A549 (cell line): ENCODE measurements around the gene MYO15B. TPM values are rescaled to one million over a fixed set of nuclear protein-coding genes. Genes with fewer than 3 reads are reported as not detected.

Experiments used
- CBX2 ChIP-seq: fragments of 200-600 bp; sonication (generic); IDR thresholded peaks from 2 replicates; pipeline ENCODE4 v1.6.1; 2016; ENCODE audit warnings: low read depth, mild to moderate bottlenecking, borderline replicate concordance
- CBX8 ChIP-seq: fragments of 200-600 bp; sonication (generic); IDR thresholded peaks from 2 replicates; pipeline ENCODE4 v1.6.1; 2016
- CEBPB ChIP-seq, 2 experiments: fragments of >200 bp in 1 of 2; sonication (Bioruptor Twin) in 1 of 2; formaldehyde crosslinking in 1 of 2; IDR thresholded peaks; 2 replicates each; pipeline ENCODE4 v1.6.1; 2012 to 2016
- CHD2 ChIP-seq: fragments of 150-350 bp; IDR thresholded peaks from 2 replicates; pipeline ENCODE4 v1.6.1; 2014; ENCODE audit warnings: low read length; ENCODE audit not compliant: partially characterized antibody
- CHD4 ChIP-seq: fragments of 200-600 bp; sonication (generic); IDR thresholded peaks from 2 replicates; pipeline ENCODE4 v1.6.1; 2016; ENCODE audit warnings: antibody characterized with exemption, mild to moderate bottlenecking, borderline replicate concordance
- ELK1 ChIP-seq: fragments of 150-350 bp; IDR thresholded peaks from 2 replicates; pipeline ENCODE4 v1.6.1; 2014; ENCODE audit warnings: low read depth, mild to moderate bottlenecking, low read length
- EP300 ChIP-seq, 2 experiments: fragments of >200 bp; sonication (Bioruptor Twin); formaldehyde crosslinking; IDR thresholded peaks; 2 replicates in 1 of 2; 3 replicates in 1 of 2; pipeline ENCODE4 v1.6.1; 2016 to 2017
- FOSB ChIP-seq: fragments of 250-450 bp; sonication (Bioruptor Pico); IDR thresholded peaks from 2 replicates; pipeline ENCODE4 v1.5.0; 2020; ENCODE audit warnings: mild to moderate bottlenecking, moderate library complexity
- HOXA7 ChIP-seq: fragments of 250-450 bp; sonication (Bioruptor Pico); IDR thresholded peaks from 2 replicates; pipeline ENCODE4 v1.5.0; 2020; ENCODE audit warnings: mild to moderate bottlenecking, moderate library complexity
- HOXB13 ChIP-seq: fragments of 250-450 bp; sonication (Bioruptor Pico); IDR thresholded peaks from 2 replicates; pipeline ENCODE4 v1.5.0; 2020; ENCODE audit warnings: low read depth, mild to moderate bottlenecking, moderate library complexity
- MAX ChIP-seq: IDR thresholded peaks from 2 replicates; pipeline ENCODE4 v1.6.1; 2012
- NPAS2 ChIP-seq: fragments of 250-450 bp; sonication (Bioruptor Pico); IDR thresholded peaks from 2 replicates; pipeline ENCODE4 v1.8.0; 2022; ENCODE audit warnings: mild to moderate bottlenecking, moderate library complexity, borderline replicate concordance
- NR3C1 ChIP-seq: fragments of >200 bp; sonication (Bioruptor Twin); formaldehyde crosslinking; IDR thresholded peaks from 3 replicates; pipeline ENCODE4 v1.6.1; 2017
- PBX3 ChIP-seq: IDR thresholded peaks from 2 replicates; pipeline ENCODE4 v1.6.1; 2012
- PHF8 ChIP-seq: fragments of 200-600 bp; sonication (generic); IDR thresholded peaks from 2 replicates; pipeline ENCODE4 v1.6.1; 2016; ENCODE audit warnings: low read depth, mild to moderate bottlenecking, antibody characterized with exemption, moderate library complexity, borderline replicate concordance
- RAD21 ChIP-seq, 2 experiments: fragments of >200 bp in 1 of 2; sonication (Bioruptor Twin) in 1 of 2; formaldehyde crosslinking in 1 of 2; IDR thresholded peaks in 1 of 2; conservative IDR thresholded peaks in 1 of 2; 2 replicates in 1 of 2; 3 replicates in 1 of 2; pipeline ENCODE4 v1.6.1; 2012 to 2018; ENCODE audit warnings: inconsistent platforms in 1 of 2
- RARB ChIP-seq: fragments of 250-450 bp; sonication (Bioruptor Pico); IDR thresholded peaks from 2 replicates; pipeline ENCODE4 v1.8.0; 2021; ENCODE audit warnings: mild to moderate bottlenecking, moderate library complexity
- RFX5 ChIP-seq: fragments of 450-650 bp; IDR thresholded peaks from 2 replicates; pipeline ENCODE4 v1.7.1; 2014; ENCODE audit warnings: antibody characterized with exemption, mild to moderate bottlenecking, moderate library complexity
- SREBF2 ChIP-seq: fragments of 450-650 bp; IDR thresholded peaks from 2 replicates; pipeline ENCODE4 v1.6.1; 2014; ENCODE audit warnings: mild to moderate bottlenecking, moderate library complexity
- ZC3H11A ChIP-seq: fragments of 450-650 bp; IDR thresholded peaks from 2 replicates; pipeline ENCODE4 v1.6.1; 2014; ENCODE audit warnings: antibody characterized with exemption, mild to moderate bottlenecking
- ZFP36 ChIP-seq: fragments of 450-650 bp; IDR thresholded peaks from 2 replicates; pipeline ENCODE4 v1.6.1; 2014; ENCODE audit warnings: borderline replicate concordance; ENCODE audit not compliant: partially characterized antibody
- ZNF302 ChIP-seq: fragments of 250-450 bp; sonication (Bioruptor Pico); IDR thresholded peaks from 2 replicates; pipeline ENCODE4 v1.9.0; 2021; ENCODE audit warnings: inconsistent platforms, mild to moderate bottlenecking, moderate library complexity
- ZSCAN20 ChIP-seq: fragments of 250-450 bp; sonication (Bioruptor Pico); IDR thresholded peaks from 2 replicates; pipeline ENCODE4 v1.8.0; 2022; ENCODE audit warnings: mild to moderate bottlenecking, moderate library complexity
- polyA plus RNA-seq, 4 experiments: library from polyadenylated mRNA; depleted of rRNA in 3 of 4; stranded (reverse); fragments of >200 nt; fragmentation: RNase III in 1 of 4; extraction: RNeasy Plus Mini Kit Qiagen cat#74134 plus additional on column Dnase treatment in 1 of 4; gene quantifications; 2 replicates in 3 of 4; 3 replicates in 1 of 4; pipeline ENCODE4 v1.2.3, GENCODE V29; 2011 to 2017
- TF ChIP-seq, protein P1 (sequence below): fragments of 250-450 bp; sonication (Bioruptor Pico); IDR thresholded peaks from 2 replicates; pipeline ENCODE4 v1.5.0; 2021; ENCODE audit warnings: mild to moderate bottlenecking, moderate library complexity, borderline replicate concordance
- TF ChIP-seq, protein P2 (sequence below): IDR thresholded peaks from 2 replicates; pipeline ENCODE4 v1.6.1; 2012; ENCODE audit warnings: low read depth, borderline replicate concordance
- TF ChIP-seq, protein P3 (sequence below): fragments of >200 bp; sonication (Bioruptor Twin); formaldehyde crosslinking; IDR thresholded peaks from 2 replicates; pipeline ENCODE4 v1.6.1; 2016

MYO15B gene
- polyA plus RNA-seq, 2 of the 4 experiments (the other 2 are of a cell fraction): 12.4 to 33.9 TPM

DNA sequence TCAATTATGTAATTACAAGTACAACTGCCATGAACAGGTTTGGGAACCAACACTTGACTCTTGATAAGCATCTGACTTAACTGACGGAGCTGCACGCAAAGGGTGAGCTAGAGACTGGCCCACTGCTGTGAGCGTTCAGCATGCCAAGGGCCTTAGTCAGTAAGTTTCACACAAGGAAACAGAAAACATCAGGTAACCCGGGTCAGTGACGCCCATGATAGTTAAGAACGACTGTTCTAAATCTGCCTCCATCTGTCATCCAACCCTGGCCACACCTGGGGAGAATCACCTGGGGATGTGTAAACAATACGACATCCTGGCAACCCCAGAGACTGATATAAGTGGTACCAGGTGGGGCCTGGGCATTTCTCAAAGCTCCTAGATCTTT is 57.9 kb downstream of the MYO15B start (continued):
- TF ChIP-seq ELK1 (no peak), CBX8 (no peak), ZSCAN20 (0 out of 2 replicates have a peak, but pooled peaks have one; percentile 12), RARB (CRISPR knock-in tag) (peak; percentile 59; the same call in 1 of the 2 replicates), CHD2 (no peak), NR3C1 (no peak), HOXB13 (CRISPR knock-in tag) (0 out of 2 replicates have a peak, but pooled peaks have one; percentile 17), PBX3 (no peak), ZNF302 (no peak), RAD21 (conservative IDR thresholded peaks at IDR 0.05 in 1 of 2, IDR thresholded peaks at IDR 0.05 in 1 of 2) (no peak), FOSB (CRISPR knock-in tag) (no peak), MAX (peak; percentile 17; the same call in 1 of the 2 replicates), NPAS2 (CRISPR knock-in tag) (no peak), CBX2 (no peak), RFX5 (no peak), PHF8 (no peak), SREBF2 (no peak), ZFP36 (no peak), CEBPB (IDR thresholded peaks at IDR 0.05) (no peak), ZC3H11A (no peak), CHD4 (no peak), EP300 (IDR thresholded peaks at IDR 0.05) (no peak), HOXA7 (CRISPR knock-in tag) (no peak)
- TF ChIP-seq, protein P1, sequence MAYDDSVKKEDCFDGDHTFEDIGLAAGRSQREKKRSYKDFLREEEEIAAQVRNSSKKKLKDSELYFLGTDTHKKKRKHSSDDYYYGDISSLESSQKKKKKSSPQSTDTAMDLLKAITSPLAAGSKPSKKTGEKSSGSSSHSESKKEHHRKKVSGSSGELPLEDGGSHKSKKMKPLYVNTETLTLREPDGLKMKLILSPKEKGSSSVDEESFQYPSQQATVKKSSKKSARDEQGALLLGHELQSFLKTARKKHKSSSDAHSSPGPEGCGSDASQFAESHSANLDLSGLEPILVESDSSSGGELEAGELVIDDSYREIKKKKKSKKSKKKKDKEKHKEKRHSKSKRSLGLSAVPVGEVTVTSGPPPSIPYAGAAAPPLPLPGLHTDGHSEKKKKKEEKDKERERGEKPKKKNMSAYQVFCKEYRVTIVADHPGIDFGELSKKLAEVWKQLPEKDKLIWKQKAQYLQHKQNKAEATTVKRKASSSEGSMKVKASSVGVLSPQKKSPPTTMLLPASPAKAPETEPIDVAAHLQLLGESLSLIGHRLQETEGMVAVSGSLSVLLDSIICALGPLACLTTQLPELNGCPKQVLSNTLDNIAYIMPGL (CRISPR knock-in tag): no peak
- TF ChIP-seq, protein P2, sequence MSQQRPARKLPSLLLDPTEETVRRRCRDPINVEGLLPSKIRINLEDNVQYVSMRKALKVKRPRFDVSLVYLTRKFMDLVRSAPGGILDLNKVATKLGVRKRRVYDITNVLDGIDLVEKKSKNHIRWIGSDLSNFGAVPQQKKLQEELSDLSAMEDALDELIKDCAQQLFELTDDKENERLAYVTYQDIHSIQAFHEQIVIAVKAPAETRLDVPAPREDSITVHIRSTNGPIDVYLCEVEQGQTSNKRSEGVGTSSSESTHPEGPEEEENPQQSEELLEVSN: no peak
- TF ChIP-seq, protein P3, sequence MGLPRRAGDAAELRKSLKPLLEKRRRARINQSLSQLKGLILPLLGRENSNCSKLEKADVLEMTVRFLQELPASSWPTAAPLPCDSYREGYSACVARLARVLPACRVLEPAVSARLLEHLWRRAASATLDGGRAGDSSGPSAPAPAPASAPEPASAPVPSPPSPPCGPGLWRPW: no peak
